ENCODE measurements around the gene ATG4B.
A peak's percentile ranks its signal among the peaks of the same experiment; 100 is the strongest.

ATG4B gene

DNA sequence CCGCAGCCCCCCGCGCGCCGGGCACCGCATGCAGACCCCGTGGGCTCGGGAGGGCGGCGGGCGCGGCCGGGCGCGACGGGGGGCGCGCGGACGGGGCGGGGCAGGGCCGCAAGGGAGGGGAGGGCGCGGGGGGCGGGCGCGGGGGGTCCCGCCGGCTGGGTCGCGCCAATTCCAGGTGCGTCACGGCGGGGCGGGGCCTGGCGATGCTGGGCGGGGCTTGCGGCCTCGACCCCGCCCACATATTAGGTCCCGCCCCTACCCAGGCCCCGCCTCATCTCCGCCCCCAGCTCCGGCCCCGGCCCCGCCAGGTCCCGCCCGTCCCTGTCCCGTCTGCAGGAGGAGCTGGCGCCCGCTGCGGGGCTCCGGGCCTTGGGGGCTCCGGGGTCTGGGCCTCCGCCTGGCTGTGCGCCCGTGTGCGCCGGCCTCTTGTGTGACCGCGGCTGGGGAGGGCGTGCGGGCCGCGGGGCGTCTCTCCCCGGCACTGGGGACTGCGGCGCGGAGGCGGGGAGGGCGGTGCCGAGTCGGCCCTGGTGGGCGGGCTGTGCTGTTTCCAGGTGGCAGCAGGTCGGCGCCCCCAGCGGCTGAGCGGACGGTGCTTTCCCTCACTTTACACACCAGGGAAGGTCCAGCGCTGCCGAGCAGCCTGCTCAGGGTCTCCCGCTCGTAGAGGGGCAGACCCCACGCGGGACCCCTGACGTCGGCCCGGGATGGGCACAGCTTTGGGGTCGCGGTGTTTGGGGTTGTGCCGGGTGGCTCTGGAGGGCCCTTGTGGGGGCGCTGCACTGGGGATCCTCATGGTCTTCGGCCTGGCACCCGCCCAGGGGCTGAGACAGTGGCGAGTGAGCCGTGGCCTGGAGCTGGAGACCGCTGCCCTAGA lies 64.9 kb downstream of the ATG4B start:
- ATAC-seq: peak; percentile 80
- TF ChIP-seq ARNTL (CRISPR knock-in tag; IDR thresholded peaks at IDR 0.05; ENCODE audit: borderline replicate concordance, low read depth) (no peak), ZFP3 (CRISPR knock-in tag; IDR thresholded peaks at IDR 0.05) (no peak), SNAI2 (CRISPR knock-in tag; IDR thresholded peaks at IDR 0.05) (no peak), ISL1 (CRISPR knock-in tag; IDR thresholded peaks at IDR 0.05) (no peak), ESRRG (CRISPR knock-in tag; IDR thresholded peaks at IDR 0.05) (no peak), ZNF8 (CRISPR knock-in tag; IDR thresholded peaks at IDR 0.05) (no peak), BACH2 (CRISPR knock-in tag; IDR thresholded peaks at IDR 0.05; ENCODE audit: borderline replicate concordance) (no peak), CSDC2 (CRISPR knock-in tag; IDR thresholded peaks at IDR 0.05) (no peak), ZC3H10 (CRISPR knock-in tag; IDR thresholded peaks at IDR 0.05) (no peak), ZFP30 (CRISPR knock-in tag; IDR thresholded peaks at IDR 0.05) (no peak)
- TF ChIP-seq, protein P1, sequence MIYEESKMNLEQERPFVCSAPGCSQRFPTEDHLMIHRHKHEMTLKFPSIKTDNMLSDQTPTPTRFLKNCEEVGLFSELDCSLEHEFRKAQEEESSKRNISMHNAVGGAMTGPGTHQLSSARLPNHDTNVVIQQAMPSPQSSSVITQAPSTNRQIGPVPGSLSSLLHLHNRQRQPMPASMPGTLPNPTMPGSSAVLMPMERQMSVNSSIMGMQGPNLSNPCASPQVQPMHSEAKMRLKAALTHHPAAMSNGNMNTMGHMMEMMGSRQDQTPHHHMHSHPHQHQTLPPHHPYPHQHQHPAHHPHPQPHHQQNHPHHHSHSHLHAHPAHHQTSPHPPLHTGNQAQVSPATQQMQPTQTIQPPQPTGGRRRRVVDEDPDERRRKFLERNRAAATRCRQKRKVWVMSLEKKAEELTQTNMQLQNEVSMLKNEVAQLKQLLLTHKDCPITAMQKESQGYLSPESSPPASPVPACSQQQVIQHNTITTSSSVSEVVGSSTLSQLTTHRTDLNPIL (CRISPR knock-in tag; IDR thresholded peaks at IDR 0.05; ENCODE audit: low read depth): no peak
- TF ChIP-seq, protein P2, sequence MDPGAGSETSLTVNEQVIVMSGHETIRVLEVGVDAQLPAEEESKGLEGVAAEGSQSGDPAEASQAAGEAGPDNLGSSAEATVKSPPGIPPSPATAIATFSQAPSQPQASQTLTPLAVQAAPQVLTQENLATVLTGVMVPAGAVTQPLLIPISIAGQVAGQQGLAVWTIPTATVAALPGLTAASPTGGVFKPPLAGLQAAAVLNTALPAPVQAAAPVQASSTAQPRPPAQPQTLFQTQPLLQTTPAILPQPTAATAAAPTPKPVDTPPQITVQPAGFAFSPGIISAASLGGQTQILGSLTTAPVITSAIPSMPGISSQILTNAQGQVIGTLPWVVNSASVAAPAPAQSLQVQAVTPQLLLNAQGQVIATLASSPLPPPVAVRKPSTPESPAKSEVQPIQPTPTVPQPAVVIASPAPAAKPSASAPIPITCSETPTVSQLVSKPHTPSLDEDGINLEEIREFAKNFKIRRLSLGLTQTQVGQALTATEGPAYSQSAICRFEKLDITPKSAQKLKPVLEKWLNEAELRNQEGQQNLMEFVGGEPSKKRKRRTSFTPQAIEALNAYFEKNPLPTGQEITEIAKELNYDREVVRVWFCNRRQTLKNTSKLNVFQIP (CRISPR knock-in tag; IDR thresholded peaks at IDR 0.05; ENCODE audit: borderline replicate concordance, low read depth): no peak
- TF ChIP-seq, protein P3, sequence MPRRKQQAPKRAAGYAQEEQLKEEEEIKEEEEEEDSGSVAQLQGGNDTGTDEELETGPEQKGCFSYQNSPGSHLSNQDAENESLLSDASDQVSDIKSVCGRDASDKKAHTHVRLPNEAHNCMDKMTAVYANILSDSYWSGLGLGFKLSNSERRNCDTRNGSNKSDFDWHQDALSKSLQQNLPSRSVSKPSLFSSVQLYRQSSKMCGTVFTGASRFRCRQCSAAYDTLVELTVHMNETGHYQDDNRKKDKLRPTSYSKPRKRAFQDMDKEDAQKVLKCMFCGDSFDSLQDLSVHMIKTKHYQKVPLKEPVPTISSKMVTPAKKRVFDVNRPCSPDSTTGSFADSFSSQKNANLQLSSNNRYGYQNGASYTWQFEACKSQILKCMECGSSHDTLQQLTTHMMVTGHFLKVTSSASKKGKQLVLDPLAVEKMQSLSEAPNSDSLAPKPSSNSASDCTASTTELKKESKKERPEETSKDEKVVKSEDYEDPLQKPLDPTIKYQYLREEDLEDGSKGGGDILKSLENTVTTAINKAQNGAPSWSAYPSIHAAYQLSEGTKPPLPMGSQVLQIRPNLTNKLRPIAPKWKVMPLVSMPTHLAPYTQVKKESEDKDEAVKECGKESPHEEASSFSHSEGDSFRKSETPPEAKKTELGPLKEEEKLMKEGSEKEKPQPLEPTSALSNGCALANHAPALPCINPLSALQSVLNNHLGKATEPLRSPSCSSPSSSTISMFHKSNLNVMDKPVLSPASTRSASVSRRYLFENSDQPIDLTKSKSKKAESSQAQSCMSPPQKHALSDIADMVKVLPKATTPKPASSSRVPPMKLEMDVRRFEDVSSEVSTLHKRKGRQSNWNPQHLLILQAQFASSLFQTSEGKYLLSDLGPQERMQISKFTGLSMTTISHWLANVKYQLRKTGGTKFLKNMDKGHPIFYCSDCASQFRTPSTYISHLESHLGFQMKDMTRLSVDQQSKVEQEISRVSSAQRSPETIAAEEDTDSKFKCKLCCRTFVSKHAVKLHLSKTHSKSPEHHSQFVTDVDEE (CRISPR knock-in tag; IDR thresholded peaks at IDR 0.05): no peak

DNA sequence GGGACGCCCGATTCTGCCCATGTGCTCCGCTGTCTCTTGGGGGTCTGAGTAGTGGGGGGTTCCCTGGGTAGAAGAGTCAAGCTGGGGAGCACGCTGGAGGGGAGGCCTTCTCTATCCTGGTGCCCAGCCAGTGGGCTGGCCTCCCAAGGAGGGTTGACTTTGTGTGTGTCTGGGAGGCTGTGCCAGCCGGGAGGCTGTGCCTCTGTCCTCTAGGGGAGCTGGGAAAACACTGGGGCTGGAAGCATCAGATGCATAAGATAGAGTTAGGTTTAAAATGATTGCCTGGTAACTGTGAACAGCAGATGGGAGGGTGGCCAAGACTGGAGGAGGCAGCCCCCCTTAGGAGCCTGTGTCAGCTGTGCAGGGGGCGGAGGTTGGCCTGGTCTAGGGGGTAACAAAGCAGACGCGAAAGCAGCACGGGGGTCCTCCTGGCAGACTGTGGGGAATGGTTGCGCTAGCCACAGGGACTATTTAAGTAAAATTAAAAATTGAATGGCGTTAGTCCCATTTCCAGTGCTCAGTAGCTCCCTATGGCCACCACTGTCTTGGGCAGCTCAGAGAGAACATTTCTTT lies 65.6 kb downstream of the ATG4B start:
- peak; percentile 32 for ATAC-seq
- TF ChIP-seq PPARA (CRISPR knock-in tag; IDR thresholded peaks at IDR 0.05; ENCODE audit: borderline replicate concordance) (no peak), ISL1 (CRISPR knock-in tag; IDR thresholded peaks at IDR 0.05) (no peak), ZFP30 (CRISPR knock-in tag; IDR thresholded peaks at IDR 0.05) (no peak)

DNA sequence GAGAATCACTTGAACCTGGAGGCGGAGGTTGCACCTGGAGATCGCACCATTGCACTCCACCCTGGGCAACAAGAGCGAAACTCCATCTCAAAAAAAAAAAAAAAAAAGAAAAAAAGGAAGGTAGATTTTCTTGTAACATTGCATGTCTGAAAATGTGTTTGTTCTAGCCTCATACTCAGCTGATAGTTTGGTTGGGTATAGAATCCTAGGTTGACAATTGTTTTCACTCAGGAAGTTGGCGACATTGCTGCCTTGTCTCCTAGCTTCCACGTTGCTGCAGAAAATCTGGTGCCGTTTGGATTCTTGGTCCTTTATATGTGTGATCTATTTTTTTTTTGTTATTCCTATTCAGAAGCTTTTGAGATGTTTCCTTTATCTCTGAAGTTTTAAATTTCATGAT lies 69.0 kb downstream of the ATG4B start:
- no peak for ATAC-seq
- no peak for TF ChIP-seq OSR1 (CRISPR knock-in tag; IDR thresholded peaks at IDR 0.05)
- TF ChIP-seq ZFP3 (CRISPR knock-in tag; IDR thresholded peaks at IDR 0.05): no peak
- TF ChIP-seq TCF4 (CRISPR knock-in tag; IDR thresholded peaks at IDR 0.05; ENCODE audit: borderline replicate concordance): no peak
- no peak for TF ChIP-seq ZNF565 (CRISPR knock-in tag; conservative IDR thresholded peaks at IDR 0.05; ENCODE audit: low read depth)
- TF ChIP-seq, protein P4, sequence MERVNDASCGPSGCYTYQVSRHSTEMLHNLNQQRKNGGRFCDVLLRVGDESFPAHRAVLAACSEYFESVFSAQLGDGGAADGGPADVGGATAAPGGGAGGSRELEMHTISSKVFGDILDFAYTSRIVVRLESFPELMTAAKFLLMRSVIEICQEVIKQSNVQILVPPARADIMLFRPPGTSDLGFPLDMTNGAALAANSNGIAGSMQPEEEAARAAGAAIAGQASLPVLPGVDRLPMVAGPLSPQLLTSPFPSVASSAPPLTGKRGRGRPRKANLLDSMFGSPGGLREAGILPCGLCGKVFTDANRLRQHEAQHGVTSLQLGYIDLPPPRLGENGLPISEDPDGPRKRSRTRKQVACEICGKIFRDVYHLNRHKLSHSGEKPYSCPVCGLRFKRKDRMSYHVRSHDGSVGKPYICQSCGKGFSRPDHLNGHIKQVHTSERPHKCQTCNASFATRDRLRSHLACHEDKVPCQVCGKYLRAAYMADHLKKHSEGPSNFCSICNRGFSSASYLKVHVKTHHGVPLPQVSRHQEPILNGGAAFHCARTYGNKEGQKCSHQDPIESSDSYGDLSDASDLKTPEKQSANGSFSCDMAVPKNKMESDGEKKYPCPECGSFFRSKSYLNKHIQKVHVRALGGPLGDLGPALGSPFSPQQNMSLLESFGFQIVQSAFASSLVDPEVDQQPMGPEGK (CRISPR knock-in tag; IDR thresholded peaks at IDR 0.05; ENCODE audit: borderline replicate concordance): no peak
- no peak for TF ChIP-seq CSDC2 (CRISPR knock-in tag; IDR thresholded peaks at IDR 0.05)
- TF ChIP-seq BACH2 (CRISPR knock-in tag; IDR thresholded peaks at IDR 0.05; ENCODE audit: borderline replicate concordance): no peak
- TF ChIP-seq, protein P1 (CRISPR knock-in tag; IDR thresholded peaks at IDR 0.05; ENCODE audit: low read depth): no peak
- no peak for TF ChIP-seq RARB (CRISPR knock-in tag; IDR thresholded peaks at IDR 0.05)
- no peak for TF ChIP-seq ZNF8 (CRISPR knock-in tag; IDR thresholded peaks at IDR 0.05)
- no peak for TF ChIP-seq ZFP30 (CRISPR knock-in tag; IDR thresholded peaks at IDR 0.05)
- no peak for TF ChIP-seq GLIS3 (CRISPR knock-in tag; IDR thresholded peaks at IDR 0.05)
- TF ChIP-seq ZC3H10 (CRISPR knock-in tag; IDR thresholded peaks at IDR 0.05): no peak
- TF ChIP-seq, protein P5, sequence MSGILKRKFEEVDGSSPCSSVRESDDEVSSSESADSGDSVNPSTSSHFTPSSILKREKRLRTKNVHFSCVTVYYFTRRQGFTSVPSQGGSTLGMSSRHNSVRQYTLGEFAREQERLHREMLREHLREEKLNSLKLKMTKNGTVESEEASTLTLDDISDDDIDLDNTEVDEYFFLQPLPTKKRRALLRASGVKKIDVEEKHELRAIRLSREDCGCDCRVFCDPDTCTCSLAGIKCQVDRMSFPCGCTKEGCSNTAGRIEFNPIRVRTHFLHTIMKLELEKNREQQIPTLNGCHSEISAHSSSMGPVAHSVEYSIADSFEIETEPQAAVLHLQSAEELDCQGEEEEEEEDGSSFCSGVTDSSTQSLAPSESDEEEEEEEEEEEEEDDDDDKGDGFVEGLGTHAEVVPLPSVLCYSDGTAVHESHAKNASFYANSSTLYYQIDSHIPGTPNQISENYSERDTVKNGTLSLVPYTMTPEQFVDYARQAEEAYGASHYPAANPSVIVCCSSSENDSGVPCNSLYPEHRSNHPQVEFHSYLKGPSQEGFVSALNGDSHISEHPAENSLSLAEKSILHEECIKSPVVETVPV (CRISPR knock-in tag; IDR thresholded peaks at IDR 0.05): no peak
- no peak for TF ChIP-seq ARNTL (CRISPR knock-in tag; IDR thresholded peaks at IDR 0.05; ENCODE audit: borderline replicate concordance, low read depth)
- TF ChIP-seq, protein P2 (CRISPR knock-in tag; IDR thresholded peaks at IDR 0.05; ENCODE audit: borderline replicate concordance, low read depth): no peak
- TF ChIP-seq TOX (CRISPR knock-in tag; IDR thresholded peaks at IDR 0.05; ENCODE audit: borderline replicate concordance): no peak
- TF ChIP-seq ISL1 (CRISPR knock-in tag; IDR thresholded peaks at IDR 0.05): no peak
- no peak for TF ChIP-seq PPARA (CRISPR knock-in tag; IDR thresholded peaks at IDR 0.05; ENCODE audit: borderline replicate concordance)

All from SK-N-SH treated with all-trans-retinoic acid at 6 μM for 48 hours (cell line).